Right atrium auricular region (tissue), 2 donors: ENCODE measurements around the gene EFHC2. TPM values are rescaled to one million over a fixed set of nuclear protein-coding genes. Genes with fewer than 3 reads are reported as not detected.

ENCODE experiments used
- DNase-seq: peaks from one replicate; pipeline ENCODE4 v3.0.0-alpha.2; 2019; ENCODE audit warnings: low spot score
- H3K27ac ChIP-seq, 2 donors: fragments of 200-600 bp; sonication (generic); 1 replicate in 1 of 2; 2 replicates in 1 of 2; pipeline ENCODE4 v1.5.1; 2016 to 2019
- H3K27me3 ChIP-seq, 2 donors: fragments of 200-600 bp; sonication (generic); one replicate each; pipeline versions ENCODE4 v1.5.1 to v1.6.0; 2017 to 2019
- H3K36me3 ChIP-seq: fragments of 200-600 bp; sonication (generic); one replicate; pipeline ENCODE4 v1.5.1; 2016
- H3K4me1 ChIP-seq, 2 donors: fragments of 200-600 bp; sonication (generic); one replicate each; pipeline versions ENCODE4 v1.5.1 to v1.6.0; 2017 to 2019
- H3K4me3 ChIP-seq, 2 donors: fragments of 200-600 bp; sonication (generic); 1 replicate in 1 of 2; 2 replicates in 1 of 2; pipeline ENCODE4 v1.5.1; 2017 to 2019; ENCODE audit warnings: mild to moderate bottlenecking in 1 of 2, moderate library complexity in 1 of 2
- H3K9me3 ChIP-seq, 2 donors: fragments of 200-600 bp; sonication (generic); one replicate each; pipeline ENCODE4 v1.5.1; 2019
- total RNA-seq, 2 donors: library from RNA; depleted of rRNA; stranded (reverse); fragments of >200 nt; gene quantifications; one replicate each; pipeline ENCODE4 v1.1.0, GENCODE V29; 2016
- TF ChIP-seq, protein P1 (sequence below), 2 donors: fragments of 200-600 bp; sonication (generic); IDR thresholded peaks; one replicate each; pipeline ENCODE4 v1.5.1; 2019; ENCODE audit warnings: antibody characterized with exemption in 2 of 2

The EFHC2 gene
- total RNA-seq, 2 donors from 2014 or later: 4.5 to 5.4 TPM

DNA sequence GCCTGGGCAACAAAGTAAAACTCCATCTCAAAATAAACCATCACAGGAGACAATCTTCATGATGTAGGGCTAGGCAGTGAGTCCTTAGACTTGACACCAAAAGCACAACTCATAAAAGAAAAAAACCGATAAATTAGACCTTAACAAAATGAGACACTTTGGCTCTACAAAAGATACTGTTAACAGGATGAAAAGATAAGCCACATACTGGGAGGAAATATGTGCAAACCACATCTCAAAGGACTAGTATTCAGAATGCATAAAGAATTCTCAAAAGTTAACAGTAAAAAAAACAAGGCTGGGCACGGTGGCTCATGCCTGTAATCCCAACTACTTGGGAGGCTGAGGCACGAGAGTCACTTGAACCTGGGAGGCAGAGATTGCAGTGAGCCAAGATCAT is 13.2 kb downstream of the EFHC2 start:
- H3K4me3 ChIP-seq: no peak overlapping the region
- TF ChIP-seq, protein P1, sequence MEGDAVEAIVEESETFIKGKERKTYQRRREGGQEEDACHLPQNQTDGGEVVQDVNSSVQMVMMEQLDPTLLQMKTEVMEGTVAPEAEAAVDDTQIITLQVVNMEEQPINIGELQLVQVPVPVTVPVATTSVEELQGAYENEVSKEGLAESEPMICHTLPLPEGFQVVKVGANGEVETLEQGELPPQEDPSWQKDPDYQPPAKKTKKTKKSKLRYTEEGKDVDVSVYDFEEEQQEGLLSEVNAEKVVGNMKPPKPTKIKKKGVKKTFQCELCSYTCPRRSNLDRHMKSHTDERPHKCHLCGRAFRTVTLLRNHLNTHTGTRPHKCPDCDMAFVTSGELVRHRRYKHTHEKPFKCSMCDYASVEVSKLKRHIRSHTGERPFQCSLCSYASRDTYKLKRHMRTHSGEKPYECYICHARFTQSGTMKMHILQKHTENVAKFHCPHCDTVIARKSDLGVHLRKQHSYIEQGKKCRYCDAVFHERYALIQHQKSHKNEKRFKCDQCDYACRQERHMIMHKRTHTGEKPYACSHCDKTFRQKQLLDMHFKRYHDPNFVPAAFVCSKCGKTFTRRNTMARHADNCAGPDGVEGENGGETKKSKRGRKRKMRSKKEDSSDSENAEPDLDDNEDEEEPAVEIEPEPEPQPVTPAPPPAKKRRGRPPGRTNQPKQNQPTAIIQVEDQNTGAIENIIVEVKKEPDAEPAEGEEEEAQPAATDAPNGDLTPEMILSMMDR (IDR thresholded peaks at IDR 0.05): no peak
- no peak overlapping the region for H3K27ac ChIP-seq
- H3K4me1 ChIP-seq: no peaks in the 10 kb centered on the region
- no peaks in the 10 kb centered on the region for H3K9me3 ChIP-seq
- no peaks in the 10 kb centered on the region for H3K36me3 ChIP-seq
- no peaks in the 10 kb centered on the region for H3K27me3 ChIP-seq
- DNase-seq: no peak

DNA sequence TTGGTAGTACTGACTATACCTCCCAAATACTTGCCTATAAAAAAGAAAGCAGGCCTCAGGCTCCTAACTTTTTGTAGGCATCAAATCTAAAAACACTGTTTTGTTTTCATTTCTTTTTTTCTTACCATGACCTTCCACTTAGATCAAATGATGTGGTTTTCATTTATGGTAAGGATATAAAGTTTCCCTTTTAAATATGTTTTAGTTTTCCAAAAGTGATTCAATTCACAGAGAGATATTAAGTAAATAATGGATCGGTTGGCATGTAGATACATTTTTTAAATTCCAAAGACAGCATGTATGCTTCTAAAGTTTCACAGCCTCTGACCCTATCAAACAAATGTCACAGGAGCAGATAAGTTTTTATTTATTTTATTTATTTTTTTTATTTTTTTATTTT is 23.9 kb downstream of the EFHC2 start:
- DNase-seq: no peak
- Histone ChIP-seq H3K4me1 (no peaks in the 10 kb centered on the region), H3K36me3 (no peaks in the 10 kb centered on the region), H3K4me3 (no peak overlapping the region), H3K27ac (no peak overlapping the region), H3K9me3 (peaks cover 0 to 7% of the 10 kb centered on the region in 2 donors), H3K27me3 (no peaks in the 10 kb centered on the region)
- TF ChIP-seq, protein P1 (IDR thresholded peaks at IDR 0.05): no peak

DNA sequence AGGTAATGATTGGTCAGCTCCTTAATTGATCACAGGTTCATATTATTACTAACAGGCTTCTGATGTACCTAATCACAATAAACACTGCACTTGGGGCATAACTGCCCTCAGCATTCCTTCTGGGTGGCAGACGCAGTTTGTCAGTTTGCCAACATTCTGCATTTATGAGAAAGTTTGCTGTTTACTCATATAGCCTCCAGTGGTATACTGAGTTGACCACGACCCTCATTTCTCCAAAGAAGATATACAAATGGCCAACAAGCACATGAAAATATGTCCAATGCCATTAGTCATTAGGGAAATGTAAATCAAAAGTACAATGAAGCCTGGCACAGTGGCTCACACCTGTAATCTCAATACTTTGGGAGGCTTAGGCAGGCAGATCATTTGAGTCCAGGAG is 26.3 kb downstream of the EFHC2 start:
- no peak for DNase-seq
- Histone ChIP-seq H3K4me3 (no peak overlapping the region), H3K36me3 (no peaks in the 10 kb centered on the region), H3K27ac (no peak overlapping the region), H3K4me1 (no peaks in the 10 kb centered on the region), H3K27me3 (no peaks in the 10 kb centered on the region), H3K9me3 (peaks cover 0 to 7% of the 10 kb centered on the region in 2 donors)
- TF ChIP-seq, protein P1 (IDR thresholded peaks at IDR 0.05): no peak

DNA sequence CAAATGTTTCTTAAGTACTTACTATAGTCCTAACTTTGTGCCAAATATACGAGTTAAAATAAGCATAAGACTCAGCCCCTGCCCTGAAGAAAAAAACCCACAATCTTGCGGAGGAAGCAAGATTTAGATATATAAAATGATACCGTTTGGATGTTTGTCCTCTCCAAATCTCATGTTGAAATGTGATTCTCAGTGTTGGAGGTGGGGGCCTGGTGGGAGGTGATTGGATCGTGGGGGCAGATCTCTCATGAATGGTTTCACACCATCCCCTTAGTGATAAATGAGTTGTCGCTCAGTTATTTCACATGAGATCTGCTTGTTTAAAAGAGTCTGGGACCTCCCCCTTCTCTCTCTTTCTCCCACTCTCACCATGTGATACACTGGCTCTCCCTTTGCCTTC is 28.7 kb downstream of the EFHC2 start:
- Histone ChIP-seq H3K36me3 (no peaks in the 10 kb centered on the region), H3K4me3 (no peak overlapping the region), H3K27me3 (no peaks in the 10 kb centered on the region), H3K4me1 (no peaks in the 10 kb centered on the region), H3K27ac (peak overlapping the region in 1 of 2 donors; percentile 51), H3K9me3 (peaks cover 0 to 7% of the 10 kb centered on the region in 2 donors)
- no peak for DNase-seq
- TF ChIP-seq, protein P1 (IDR thresholded peaks at IDR 0.05): no peak

DNA sequence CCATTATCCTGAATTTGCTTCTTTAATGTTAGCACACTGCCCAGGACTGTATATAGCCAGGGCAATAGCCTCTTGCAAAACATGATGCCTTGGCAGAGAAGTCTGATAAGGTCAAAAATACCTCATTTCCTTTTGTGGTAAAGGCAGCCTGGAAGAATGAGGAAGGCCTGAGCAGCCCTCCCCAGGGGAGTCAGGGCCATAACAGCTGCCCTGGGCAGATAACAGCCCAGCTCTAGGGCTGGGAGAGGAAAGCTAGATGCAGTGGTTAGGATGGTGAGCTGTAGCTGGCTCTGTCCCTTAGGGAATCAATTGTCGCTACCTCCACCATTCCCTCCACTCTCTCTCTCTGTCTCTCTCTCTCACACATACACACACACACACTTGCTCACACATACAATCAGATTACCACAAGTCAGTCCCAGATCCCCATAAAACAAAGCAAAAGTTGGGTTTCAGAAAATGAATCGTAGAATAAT is 29.2 kb downstream of the EFHC2 start:
- Histone ChIP-seq H3K36me3 (no peaks in the 10 kb centered on the region), H3K4me1 (no peaks in the 10 kb centered on the region), H3K27me3 (no peaks in the 10 kb centered on the region), H3K27ac (peak overlapping the region in 1 of 2 donors; percentile 51), H3K9me3 (peaks cover 0 to 5% of the 10 kb centered on the region in 2 donors), H3K4me3 (no peak overlapping the region)
- DNase-seq: no peak
- TF ChIP-seq, protein P1 (IDR thresholded peaks at IDR 0.05): no peak

DNA sequence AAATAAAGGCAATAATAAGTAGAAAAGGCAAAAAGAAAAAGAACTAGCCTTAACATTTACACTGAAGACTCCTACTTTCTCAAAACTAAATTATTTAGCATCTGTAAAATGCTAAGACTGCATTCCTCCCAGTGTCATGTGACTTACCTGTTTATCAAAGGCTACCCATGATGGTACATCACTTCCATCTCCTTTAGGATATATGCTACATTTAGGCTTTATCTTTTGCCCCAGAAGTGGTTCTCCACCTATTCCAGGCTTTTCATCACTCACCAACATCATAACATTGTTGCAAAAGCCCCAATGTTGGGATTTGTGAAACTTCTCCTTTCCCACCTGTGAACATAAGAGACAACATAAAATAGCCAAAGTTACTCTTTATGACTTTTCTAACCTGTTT is 31.1 kb downstream of the EFHC2 start:
- Histone ChIP-seq H3K27ac (no peak overlapping the region), H3K9me3 (no peaks in the 10 kb centered on the region), H3K36me3 (no peaks in the 10 kb centered on the region), H3K27me3 (no peaks in the 10 kb centered on the region), H3K4me3 (no peak overlapping the region), H3K4me1 (no peaks in the 10 kb centered on the region)
- DNase-seq: no peak
- TF ChIP-seq, protein P1 (IDR thresholded peaks at IDR 0.05): no peak
